ENCODE data around the gene LEKR1.
A peak's percentile ranks its signal among the peaks of the same experiment; 100 is the strongest.

LEKR1 gene

DNA sequence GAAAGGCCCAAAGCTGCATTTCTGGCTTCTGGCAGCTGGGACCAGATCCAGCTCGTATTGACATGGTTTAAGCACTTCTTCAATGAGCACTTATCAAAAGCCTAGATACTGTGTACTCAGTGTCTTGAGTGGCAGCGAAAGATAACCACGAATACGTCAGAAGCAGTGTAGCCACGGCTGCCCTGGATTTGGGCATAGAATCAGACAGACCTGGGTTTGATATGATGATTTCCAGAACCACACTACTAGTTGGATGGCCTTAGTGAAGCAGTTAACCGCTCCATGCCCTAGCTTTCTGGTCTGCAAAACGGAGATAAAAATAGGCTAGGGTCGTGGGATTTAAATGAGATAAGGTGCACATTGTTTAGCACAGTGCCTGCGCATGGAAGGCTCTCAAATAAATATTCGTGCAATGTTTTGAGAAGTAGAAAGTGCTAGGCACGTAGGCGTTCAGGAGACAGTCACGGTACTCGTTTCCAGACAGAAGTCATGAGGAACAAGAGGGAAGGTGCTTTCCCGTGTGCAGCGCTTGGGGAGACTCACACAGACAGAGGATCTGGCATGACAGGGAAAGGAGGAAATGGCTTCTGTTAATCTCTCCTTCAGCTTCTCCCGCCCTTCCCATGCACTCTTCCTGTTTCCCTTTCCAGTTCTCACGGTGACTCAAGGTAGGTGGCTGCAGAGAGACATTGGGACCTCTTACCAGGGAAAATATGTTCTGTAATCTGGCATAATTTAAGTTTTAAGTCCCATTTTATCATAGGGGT, 263.5 kb downstream of the LEKR1 start:
- peaks cover 17% of the 10 kb centered on the region for H3K36me3 Mint-ChIP-seq (ENCODE audit: insufficient read depth)
- H3K4me3 Mint-ChIP-seq: peak overlapping the region; percentile 86
- no peaks in the 10 kb centered on the region for H3K27me3 Mint-ChIP-seq
- DNase-seq (ENCODE audit: low spot score in 2 of 2): no peak
- H3K9me3 Mint-ChIP-seq: no peaks in the 10 kb centered on the region
- peaks cover 32% of the 10 kb centered on the region for H3K4me1 Mint-ChIP-seq
- peak overlapping the region; percentile 93 for H3K27ac Mint-ChIP-seq (ENCODE audit: low read depth)
- peak; percentile 81 for ATAC-seq (replicated peaks; ENCODE audit: extremely low read depth, poor library complexity, severe bottlenecking)

DNA sequence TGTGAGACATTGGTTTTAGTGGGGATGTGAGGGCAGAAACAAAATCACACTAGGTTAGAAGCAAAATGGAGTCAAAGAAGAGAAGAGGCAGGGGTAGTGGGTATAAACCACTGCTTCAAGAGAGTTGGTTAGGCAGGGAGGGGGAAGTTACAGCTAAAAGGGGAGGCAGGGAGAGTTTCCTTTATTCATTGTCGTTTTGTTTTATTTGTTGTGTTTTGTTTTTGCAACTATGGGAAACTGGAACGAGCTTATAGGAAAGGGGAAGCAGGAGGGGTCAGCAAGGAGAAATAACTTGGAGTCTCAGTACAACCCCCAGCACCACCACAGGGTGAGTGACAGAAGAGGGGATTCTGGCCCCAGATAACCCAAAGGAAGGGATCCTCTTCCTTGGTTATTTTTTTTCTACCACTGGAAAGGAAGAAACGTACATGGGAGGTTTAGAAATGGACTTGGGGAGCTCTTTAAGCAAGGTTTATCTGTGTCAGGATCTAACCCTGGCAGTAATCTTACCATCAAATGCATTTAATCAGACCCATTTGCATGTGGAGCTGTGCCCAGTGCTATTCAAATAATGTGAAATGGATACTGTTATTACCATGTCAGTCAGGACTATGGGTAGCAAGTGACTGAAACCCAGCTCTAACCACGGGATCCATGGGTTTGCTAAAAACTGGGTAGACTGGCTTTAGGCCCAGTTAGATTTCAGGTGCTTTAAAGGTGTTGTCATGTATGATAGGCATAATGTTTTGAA, 265.1 kb downstream of the LEKR1 start:
- Mint-ChIP-seq H3K27me3 (no peaks in the 10 kb centered on the region), H3K4me3 (no peak overlapping the region), H3K27ac (ENCODE audit: low read depth) (peak overlapping the region; percentile 93), H3K4me1 (peaks cover 32% of the 10 kb centered on the region), H3K9me3 (no peaks in the 10 kb centered on the region), H3K36me3 (ENCODE audit: insufficient read depth) (peaks cover 17% of the 10 kb centered on the region)
- no peak for DNase-seq (ENCODE audit: low spot score in 2 of 2)
- no peak for ATAC-seq (replicated peaks; ENCODE audit: extremely low read depth, poor library complexity, severe bottlenecking)

DNA sequence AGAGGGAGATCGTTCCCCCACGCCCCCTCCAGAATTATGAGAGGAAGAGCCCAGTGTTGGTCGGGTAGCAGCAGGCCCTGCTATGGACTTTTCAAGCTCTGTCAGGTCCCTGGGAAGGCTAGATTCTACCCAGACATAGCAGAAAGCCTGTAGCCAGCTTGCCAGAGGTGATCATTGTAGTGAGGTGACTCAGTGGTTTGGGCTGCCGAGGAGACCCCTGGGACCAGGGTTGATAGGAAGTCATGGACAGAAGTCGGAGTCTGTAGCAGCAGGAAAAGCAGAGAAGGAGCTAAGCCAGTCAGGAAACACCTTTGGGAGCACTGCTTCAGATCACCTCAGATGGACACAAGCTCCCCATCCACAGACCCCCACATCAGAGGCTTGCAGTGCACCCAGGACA, 266.1 kb downstream of the LEKR1 start:
- no peak for ATAC-seq (replicated peaks; ENCODE audit: extremely low read depth, poor library complexity, severe bottlenecking)
- no peak overlapping the region for H3K27ac Mint-ChIP-seq (ENCODE audit: low read depth)
- H3K36me3 Mint-ChIP-seq (ENCODE audit: insufficient read depth): peaks cover 17% of the 10 kb centered on the region
- H3K4me1 Mint-ChIP-seq: peaks cover 30% of the 10 kb centered on the region
- H3K27me3 Mint-ChIP-seq: no peaks in the 10 kb centered on the region
- DNase-seq (ENCODE audit: low spot score in 2 of 2): no peak
- H3K9me3 Mint-ChIP-seq: no peaks in the 10 kb centered on the region
- H3K4me3 Mint-ChIP-seq: no peak overlapping the region

DNA sequence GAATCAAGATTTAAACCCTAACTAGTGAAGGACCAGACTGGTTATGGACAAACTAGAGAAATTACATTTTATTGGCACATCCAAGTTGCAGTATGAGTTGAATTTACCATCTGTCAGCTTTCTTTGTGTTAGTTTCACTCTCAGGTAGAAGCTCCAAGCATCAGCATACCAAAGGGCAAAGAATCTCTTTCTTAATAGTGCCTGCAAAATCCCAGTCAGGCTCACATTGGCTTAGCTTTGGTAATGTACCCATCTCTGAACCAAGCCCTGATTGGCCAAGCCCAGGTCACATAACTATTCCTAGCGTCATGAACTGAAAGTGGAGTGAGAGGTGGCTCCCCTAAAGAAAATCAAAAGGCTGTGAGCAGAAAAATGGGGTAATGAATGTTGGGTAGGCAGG, 266.9 kb downstream of the LEKR1 start:
- peaks cover 12% of the 10 kb centered on the region for H3K36me3 Mint-ChIP-seq (ENCODE audit: insufficient read depth)
- no peaks in the 10 kb centered on the region for H3K9me3 Mint-ChIP-seq
- peaks cover 22% of the 10 kb centered on the region for H3K4me1 Mint-ChIP-seq
- ATAC-seq (replicated peaks; ENCODE audit: extremely low read depth, poor library complexity, severe bottlenecking) (no peak), DNase-seq (ENCODE audit: low spot score in 2 of 2) (no peak)
- no peak overlapping the region for H3K4me3 Mint-ChIP-seq
- no peak overlapping the region for H3K27ac Mint-ChIP-seq (ENCODE audit: low read depth)
- H3K27me3 Mint-ChIP-seq: no peaks in the 10 kb centered on the region

DNA sequence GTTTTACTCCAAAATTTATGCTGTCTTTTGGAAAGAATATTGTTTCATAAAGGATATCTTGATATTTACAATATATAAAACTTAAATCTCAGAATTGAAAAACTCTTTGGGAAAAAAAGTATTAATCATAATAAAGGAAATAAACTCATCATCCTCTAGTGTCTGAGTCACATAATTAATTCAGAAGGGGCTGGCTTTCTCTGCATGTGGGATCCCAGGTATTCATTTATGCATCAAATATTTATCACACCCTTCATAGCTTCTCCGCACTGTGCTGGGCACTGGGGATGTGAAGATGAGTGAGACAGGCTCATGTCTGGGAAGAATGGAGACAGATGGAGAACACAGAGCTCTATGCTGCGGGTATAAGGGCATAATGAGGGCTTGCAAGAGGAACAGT, 268.1 kb downstream of the LEKR1 start:
- Mint-ChIP-seq H3K9me3 (no peaks in the 10 kb centered on the region), H3K4me1 (peaks cover 12% of the 10 kb centered on the region)
- DNase-seq (ENCODE audit: low spot score in 2 of 2): no peak

DNA sequence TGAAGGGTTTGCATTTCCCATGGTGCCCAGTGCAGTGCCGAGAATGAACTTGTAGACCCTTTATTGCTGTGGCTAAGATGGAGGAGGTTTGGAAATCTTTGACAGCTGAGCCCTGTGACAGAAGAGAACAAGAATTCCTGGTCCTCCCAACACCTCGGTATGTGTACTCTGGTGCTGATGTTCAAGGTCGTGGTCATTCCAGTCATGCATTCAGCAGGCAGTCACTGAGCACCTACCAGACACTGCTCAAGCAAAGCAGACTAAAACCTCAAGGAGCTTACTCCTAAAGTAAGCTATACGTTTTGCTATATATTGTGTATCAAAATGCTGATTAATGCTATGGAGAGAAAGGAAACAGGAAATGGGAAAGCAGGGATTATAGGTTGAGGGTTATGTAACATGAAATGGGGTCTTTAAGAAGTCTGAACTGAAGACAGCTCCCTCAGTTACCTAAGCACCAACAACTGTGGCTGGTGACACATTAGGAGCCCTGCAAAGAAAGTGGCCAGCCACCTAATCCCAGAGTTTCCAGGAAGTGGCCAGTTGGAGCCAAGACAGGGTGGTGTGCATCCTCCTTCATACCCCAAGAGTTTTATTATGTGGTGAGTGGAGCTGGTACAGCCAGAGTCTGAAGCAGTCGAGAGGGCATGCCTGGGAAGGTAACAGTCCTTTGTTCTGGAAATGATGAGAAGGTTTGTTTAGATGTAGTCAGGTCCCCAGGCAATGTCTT, 268.8 kb downstream of the LEKR1 start:
- no peak overlapping the region for H3K4me3 Mint-ChIP-seq
- no peak for DNase-seq (ENCODE audit: low spot score in 2 of 2)
- no peak for ATAC-seq (replicated peaks; ENCODE audit: extremely low read depth, poor library complexity, severe bottlenecking)
- no peaks in the 10 kb centered on the region for H3K9me3 Mint-ChIP-seq
- no peaks in the 10 kb centered on the region for H3K36me3 Mint-ChIP-seq (ENCODE audit: insufficient read depth)
- H3K27ac Mint-ChIP-seq (ENCODE audit: low read depth): no peak overlapping the region
- no peaks in the 10 kb centered on the region for H3K27me3 Mint-ChIP-seq
- peaks cover 6% of the 10 kb centered on the region for H3K4me1 Mint-ChIP-seq

More for the DNA sequence above, 268.1 kb downstream of the LEKR1 start:
- no peak for ATAC-seq (replicated peaks; ENCODE audit: extremely low read depth, poor library complexity, severe bottlenecking)
- H3K27ac Mint-ChIP-seq (ENCODE audit: low read depth): no peak overlapping the region
- no peak overlapping the region for H3K4me3 Mint-ChIP-seq
- H3K27me3 Mint-ChIP-seq: no peaks in the 10 kb centered on the region
- H3K36me3 Mint-ChIP-seq (ENCODE audit: insufficient read depth): peaks cover under 1% of the 10 kb centered on the region
